Osteoblast (primary cell): ENCODE results near the gene MUC5AC. TPM values are rescaled to one million over a fixed set of nuclear protein-coding genes. Genes with fewer than 3 reads are reported as not detected.

Experiments used
- DNase-seq: peaks from one replicate; pipeline ENCODE4 v3.0.0; 2011; ENCODE audit warnings: low spot score, mixed read lengths; ENCODE audit not compliant: insufficient read length; ENCODE audit errors: missing footprints
- H2AFZ ChIP-seq: 2 replicates; pipeline ENCODE4 v1.6.0; 2011; ENCODE audit warnings: mild to moderate bottlenecking, low read length
- H3K27ac ChIP-seq: 2 replicates; pipeline ENCODE4 v1.5.1; 2011; ENCODE audit warnings: mild to moderate bottlenecking, low read depth, low read length, moderate library complexity
- H3K27me3 ChIP-seq: 2 replicates; pipeline ENCODE4 v1.6.0; 2012; ENCODE audit warnings: mild to moderate bottlenecking, control low read depth, inconsistent platforms, low read length, moderate library complexity; ENCODE audit not compliant: insufficient read depth
- H3K36me3 ChIP-seq: 2 replicates; pipeline ENCODE4 v1.5.1; 2011; ENCODE audit warnings: mild to moderate bottlenecking, low read length, control low read depth, moderate library complexity; ENCODE audit not compliant: insufficient read depth
- H3K4me1 ChIP-seq: 2 replicates; pipeline ENCODE4 v1.5.1; 2011; ENCODE audit warnings: mild to moderate bottlenecking, low read length, control low read depth, moderate library complexity; ENCODE audit not compliant: insufficient read depth
- H3K4me2 ChIP-seq: 2 replicates; pipeline ENCODE4 v1.6.0; 2011; ENCODE audit warnings: mild to moderate bottlenecking, low read length; ENCODE audit not compliant: insufficient read depth
- H3K4me3 ChIP-seq: fragments of 200-600 bp; sonication (generic); 3 replicates; pipeline ENCODE4 v1.5.1; 2012; ENCODE audit warnings: mild to moderate bottlenecking, low read length, inconsistent platforms; ENCODE audit not compliant: insufficient read depth
- H3K79me2 ChIP-seq: 2 replicates; pipeline ENCODE4 v1.6.0; 2012; ENCODE audit warnings: mild to moderate bottlenecking, low read length, control low read depth, inconsistent platforms; ENCODE audit not compliant: insufficient read depth
- H3K9me3 ChIP-seq: 2 replicates; pipeline ENCODE4 v1.5.1; 2011; ENCODE audit warnings: low read depth, low read length, control low read depth
- H4K20me1 ChIP-seq: 2 replicates; pipeline ENCODE4 v1.6.0; 2012; ENCODE audit warnings: mild to moderate bottlenecking, low read length, control low read depth; ENCODE audit not compliant: insufficient read depth
- CTCF ChIP-seq: IDR thresholded peaks from 2 replicates; pipeline ENCODE4 v1.5.1; 2011; ENCODE audit warnings: mild to moderate bottlenecking, low read depth, low read length, moderate library complexity; ENCODE audit errors: extremely low read depth
- total RNA-seq: library from RNA; depleted of rRNA; stranded (reverse); fragments of >200 nt; gene quantifications from 2 replicates; pipeline ENCODE4 v1.2.3, GENCODE V29; 2012

Gene MUC5AC
- total RNA-seq, 1 donor, result not detected

GRCh38 chr11:1123970-1124369, 33.8 kb upstream of the MUC5AC start:
- no peak for TF ChIP-seq CTCF
- Histone ChIP-seq H3K27me3 (peaks cover 16% of the 10 kb centered on the region), H3K4me2 (no peak overlapping the region), H3K36me3 (no peaks in the 10 kb centered on the region), H4K20me1 (no peaks in the 10 kb centered on the region), H3K79me2 (no peaks in the 10 kb centered on the region), H3K9me3 (no peaks in the 10 kb centered on the region), H3K4me1 (no peaks in the 10 kb centered on the region), H2AFZ (no peak overlapping the region), H3K27ac (no peak overlapping the region), H3K4me3 (no peak overlapping the region)
- DNase-seq, result peak; percentile 71

GRCh38 chr11:1125803-1126202, 31.9 kb upstream of the MUC5AC start:
- no peaks in the 10 kb centered on the region for H3K36me3 ChIP-seq
- no peaks in the 10 kb centered on the region for H3K79me2 ChIP-seq
- peaks cover 13% of the 10 kb centered on the region for H3K27me3 ChIP-seq
- H3K4me2 ChIP-seq, result no peak overlapping the region
- no peaks in the 10 kb centered on the region for H4K20me1 ChIP-seq
- no peak overlapping the region for H3K4me3 ChIP-seq
- DNase-seq, result peak; percentile 22
- H3K9me3 ChIP-seq, result no peaks in the 10 kb centered on the region
- H3K4me1 ChIP-seq, result no peaks in the 10 kb centered on the region
- no peak overlapping the region for H3K27ac ChIP-seq
- no peak for TF ChIP-seq CTCF
- H2AFZ ChIP-seq, result no peak overlapping the region

GRCh38 chr11:1126491-1126926, 31.2 kb upstream of the MUC5AC start:
- Histone ChIP-seq H3K9me3 (no peaks in the 10 kb centered on the region), H3K27me3 (peaks cover 16% of the 10 kb centered on the region), H3K4me3 (no peak overlapping the region), H4K20me1 (no peaks in the 10 kb centered on the region), H3K4me1 (no peaks in the 10 kb centered on the region), H2AFZ (no peak overlapping the region), H3K27ac (no peak overlapping the region), H3K4me2 (no peak overlapping the region), H3K36me3 (no peaks in the 10 kb centered on the region), H3K79me2 (no peaks in the 10 kb centered on the region)
- TF ChIP-seq CTCF, result no peak
- DNase-seq, result peak; percentile 34

- H3K4me3 ChIP-seq, result no peak overlapping the region
- H3K27ac ChIP-seq, result no peak overlapping the region
- peaks cover 16% of the 10 kb centered on the region for H3K27me3 ChIP-seq
- no peak overlapping the region for H3K4me2 ChIP-seq
- no peak for TF ChIP-seq CTCF
- peak; percentile 62 for DNase-seq
- no peaks in the 10 kb centered on the region for H3K4me1 ChIP-seq
- H2AFZ ChIP-seq, result no peak overlapping the region
- H3K36me3 ChIP-seq, result no peaks in the 10 kb centered on the region
- H3K9me3 ChIP-seq, result no peaks in the 10 kb centered on the region
- H4K20me1 ChIP-seq, result no peaks in the 10 kb centered on the region
- H3K79me2 ChIP-seq, result no peaks in the 10 kb centered on the region
Observed at GRCh38 chr11:1126935-1127663, 30.7 kb upstream of the MUC5AC start.
